Loucy (cell line): ENCODE measurements around the gene CNBD2.

Source experiments
- H2AFZ ChIP-seq: fragments of 200-600 bp; sonication (generic); 2 replicates; pipeline ENCODE4 v1.6.0; 2016; ENCODE audit warnings: antibody characterized with exemption, mild to moderate bottlenecking, low read length, moderate library complexity
- H3F3A ChIP-seq: fragments of 200-600 bp; 2 replicates; pipeline ENCODE4 v1.6.0; 2016; ENCODE audit warnings: antibody characterized with exemption, low read depth, mild to moderate bottlenecking
- H3K27me3 ChIP-seq: fragments of 200-600 bp; sonication (generic); 2 replicates; pipeline ENCODE4 v1.6.1; 2014; ENCODE audit warnings: low read length, mild to moderate bottlenecking; ENCODE audit not compliant: insufficient read depth, poor library complexity, severe bottlenecking
- H3K36me3 ChIP-seq: fragments of 200-600 bp; sonication (generic); 2 replicates; pipeline ENCODE4 v1.6.1; 2016; ENCODE audit warnings: low read length; ENCODE audit not compliant: insufficient read depth
- H3K4me1 ChIP-seq: fragments of 200-600 bp; sonication (generic); 2 replicates; pipeline ENCODE4 v1.5.1; 2014; ENCODE audit warnings: low read length, mild to moderate bottlenecking; ENCODE audit not compliant: insufficient read depth, poor library complexity, severe bottlenecking
- H3K4me2 ChIP-seq: fragments of 200-600 bp; sonication (generic); 2 replicates; pipeline ENCODE4 v1.6.0; 2014; ENCODE audit warnings: antibody characterized with exemption, low read length, low read depth, mild to moderate bottlenecking; ENCODE audit not compliant: poor library complexity, severe bottlenecking
- H3K4me3 ChIP-seq: fragments of 200-600 bp; sonication (generic); 2 replicates; pipeline ENCODE4 v1.5.1; 2014; ENCODE audit warnings: low read length, mild to moderate bottlenecking, mixed read lengths; ENCODE audit not compliant: poor library complexity, severe bottlenecking
- H3K79me2 ChIP-seq: fragments of 200-600 bp; sonication (generic); 2 replicates; pipeline ENCODE4 v1.6.1; 2014; ENCODE audit warnings: low read length; ENCODE audit not compliant: insufficient read depth
- H3K9ac ChIP-seq: fragments of 200-600 bp; sonication (generic); 2 replicates; pipeline ENCODE4 v1.6.0; 2014; ENCODE audit warnings: mild to moderate bottlenecking, low read depth, low read length, moderate library complexity; ENCODE audit not compliant: poor library complexity, severe bottlenecking
- H3K9me2 ChIP-seq: fragments of 200-600 bp; sonication (generic); replicated peaks from 2 replicates; pipeline ENCODE4 v1.6.1; 2016; ENCODE audit warnings: low read depth, low read length, mixed read lengths
- H3K9me3 ChIP-seq: fragments of 200-600 bp; sonication (generic); 2 replicates; pipeline ENCODE4 v1.6.1; 2014; ENCODE audit warnings: mild to moderate bottlenecking, antibody characterized with exemption, low read length, low read depth; ENCODE audit not compliant: insufficient read depth
- H4K20me1 ChIP-seq: fragments of 200-600 bp; sonication (generic); 2 replicates; pipeline ENCODE4 v1.6.0; 2014; ENCODE audit warnings: antibody characterized with exemption, low read length, mild to moderate bottlenecking; ENCODE audit not compliant: insufficient read depth, poor library complexity, severe bottlenecking
- CTCF ChIP-seq: fragments of 200-600 bp; sonication (generic); conservative IDR thresholded peaks from 2 replicates; pipeline ENCODE4 v1.5.1; 2014; ENCODE audit warnings: mild to moderate bottlenecking, antibody characterized with exemption, low read length
- EZH2phosphoT487 ChIP-seq: fragments of 200-600 bp; IDR thresholded peaks from 2 replicates; pipeline ENCODE4 v1.6.1; 2018; ENCODE audit warnings: antibody characterized with exemption, mild to moderate bottlenecking, moderate library complexity, borderline replicate concordance

Gene CNBD2

GRCh38 chr20:36004045-36004444, 35.7 kb downstream of the CNBD2 start:
- TF ChIP-seq EZH2phosphoT487 (no peak), CTCF (no peak)
- Histone ChIP-seq H3K4me3 (no peak overlapping the region), H3K27me3 (no peaks in the 10 kb centered on the region), H2AFZ (no peak overlapping the region), H3K79me2 (no peaks in the 10 kb centered on the region), H3K4me2 (no peak overlapping the region), H3K9me2 (no peaks in the 10 kb centered on the region), H4K20me1 (no peaks in the 10 kb centered on the region), H3F3A (no peaks in the 10 kb centered on the region), H3K36me3 (no peaks in the 10 kb centered on the region), H3K9me3 (0 out of 2 replicates have a peak, but pooled peaks cover 6% of the 10 kb centered on the region), H3K4me1 (no peaks in the 10 kb centered on the region), H3K9ac (no peak overlapping the region)

GRCh38 chr20:36008461-36009035, 40.2 kb downstream of the CNBD2 start:
- H3K4me1 ChIP-seq, result no peaks in the 10 kb centered on the region
- H3K36me3 ChIP-seq, result no peaks in the 10 kb centered on the region
- no peaks in the 10 kb centered on the region for H4K20me1 ChIP-seq
- H3K27me3 ChIP-seq, result no peaks in the 10 kb centered on the region
- no peak overlapping the region for H3K9ac ChIP-seq
- no peaks in the 10 kb centered on the region for H3F3A ChIP-seq
- TF ChIP-seq EZH2phosphoT487 (no peak), CTCF (no peak)
- no peak overlapping the region for H3K4me2 ChIP-seq
- H2AFZ ChIP-seq, result no peak overlapping the region
- H3K79me2 ChIP-seq, result no peaks in the 10 kb centered on the region
- 0 out of 2 replicates have a peak, but pooled peaks cover under 1% of the 10 kb centered on the region for H3K9me3 ChIP-seq
- no peaks in the 10 kb centered on the region for H3K9me2 ChIP-seq
- no peak overlapping the region for H3K4me3 ChIP-seq

GRCh38 chr20:36010076-36010475, 41.7 kb downstream of the CNBD2 start:
- no peaks in the 10 kb centered on the region for H3K27me3 ChIP-seq
- TF ChIP-seq CTCF, result no peak
- TF ChIP-seq EZH2phosphoT487, result no peak
- no peaks in the 10 kb centered on the region for H4K20me1 ChIP-seq
- no peak overlapping the region for H3K9ac ChIP-seq
- no peaks in the 10 kb centered on the region for H3K9me3 ChIP-seq
- no peaks in the 10 kb centered on the region for H3K36me3 ChIP-seq
- no peaks in the 10 kb centered on the region for H3K79me2 ChIP-seq
- no peaks in the 10 kb centered on the region for H3F3A ChIP-seq
- no peaks in the 10 kb centered on the region for H3K4me1 ChIP-seq
- no peak overlapping the region for H3K4me3 ChIP-seq
- H3K4me2 ChIP-seq, result no peak overlapping the region
- no peaks in the 10 kb centered on the region for H3K9me2 ChIP-seq
- H2AFZ ChIP-seq, result no peak overlapping the region
